Measurements from ENCODE around the gene ZBTB21.

GRCh38 chr21:41945982-41946381, 64.2 kb downstream of the ZBTB21 start:
- TF ChIP-seq, protein P1, sequence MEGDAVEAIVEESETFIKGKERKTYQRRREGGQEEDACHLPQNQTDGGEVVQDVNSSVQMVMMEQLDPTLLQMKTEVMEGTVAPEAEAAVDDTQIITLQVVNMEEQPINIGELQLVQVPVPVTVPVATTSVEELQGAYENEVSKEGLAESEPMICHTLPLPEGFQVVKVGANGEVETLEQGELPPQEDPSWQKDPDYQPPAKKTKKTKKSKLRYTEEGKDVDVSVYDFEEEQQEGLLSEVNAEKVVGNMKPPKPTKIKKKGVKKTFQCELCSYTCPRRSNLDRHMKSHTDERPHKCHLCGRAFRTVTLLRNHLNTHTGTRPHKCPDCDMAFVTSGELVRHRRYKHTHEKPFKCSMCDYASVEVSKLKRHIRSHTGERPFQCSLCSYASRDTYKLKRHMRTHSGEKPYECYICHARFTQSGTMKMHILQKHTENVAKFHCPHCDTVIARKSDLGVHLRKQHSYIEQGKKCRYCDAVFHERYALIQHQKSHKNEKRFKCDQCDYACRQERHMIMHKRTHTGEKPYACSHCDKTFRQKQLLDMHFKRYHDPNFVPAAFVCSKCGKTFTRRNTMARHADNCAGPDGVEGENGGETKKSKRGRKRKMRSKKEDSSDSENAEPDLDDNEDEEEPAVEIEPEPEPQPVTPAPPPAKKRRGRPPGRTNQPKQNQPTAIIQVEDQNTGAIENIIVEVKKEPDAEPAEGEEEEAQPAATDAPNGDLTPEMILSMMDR (IDR thresholded peaks at IDR 0.05), result no peak
- no peak for TF ChIP-seq POLR2A (IDR thresholded peaks at IDR 0.05)
